GM18907 (cell line): ENCODE measurements around the gene MCM3AP.

Experiments used
- ATAC-seq: cut with Tn5 transposase; IDR thresholded peaks from one replicate; pipeline ENCODE4 v1.9.1; 2021; ENCODE audit warnings: mild to moderate bottlenecking, moderate library complexity; ENCODE audit not compliant: unreplicated experiment

Gene MCM3AP

GRCh38 chr21:46220275-46220810, 65.1 kb downstream of the MCM3AP start:
- ATAC-seq = no peak

DNA sequence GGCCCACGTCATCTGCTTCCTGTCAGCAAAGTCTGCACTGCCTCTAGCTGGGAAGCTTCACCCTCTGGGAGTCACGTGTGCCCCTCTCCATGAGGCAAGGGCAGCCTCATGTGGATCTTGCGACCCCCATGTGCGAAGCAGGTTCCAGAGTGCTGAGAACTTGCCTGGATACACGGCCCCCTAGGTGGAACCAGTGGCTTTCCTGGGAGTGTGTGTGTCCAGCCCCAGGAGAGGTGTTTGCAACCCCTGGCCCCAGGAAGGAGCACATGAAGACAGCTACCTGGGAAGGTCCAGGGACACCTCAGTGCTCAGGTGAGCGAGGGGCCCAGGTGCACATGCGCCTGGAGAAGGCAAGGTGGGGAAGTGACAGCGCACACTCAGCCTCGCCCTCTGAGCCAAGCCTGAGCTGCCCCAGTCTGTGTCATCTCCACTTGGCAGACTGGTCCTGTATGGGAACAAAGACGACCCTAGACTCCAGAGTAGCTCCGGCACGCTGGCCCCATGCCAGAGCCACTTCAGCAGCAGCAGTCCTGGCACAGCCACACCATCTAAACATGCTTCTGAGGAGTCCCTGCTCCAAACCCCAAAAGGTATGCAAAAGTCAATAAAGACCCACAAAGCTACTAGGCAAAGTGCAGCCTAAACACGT, 65.7 kb downstream of the MCM3AP start:
- ATAC-seq = no peak

DNA sequence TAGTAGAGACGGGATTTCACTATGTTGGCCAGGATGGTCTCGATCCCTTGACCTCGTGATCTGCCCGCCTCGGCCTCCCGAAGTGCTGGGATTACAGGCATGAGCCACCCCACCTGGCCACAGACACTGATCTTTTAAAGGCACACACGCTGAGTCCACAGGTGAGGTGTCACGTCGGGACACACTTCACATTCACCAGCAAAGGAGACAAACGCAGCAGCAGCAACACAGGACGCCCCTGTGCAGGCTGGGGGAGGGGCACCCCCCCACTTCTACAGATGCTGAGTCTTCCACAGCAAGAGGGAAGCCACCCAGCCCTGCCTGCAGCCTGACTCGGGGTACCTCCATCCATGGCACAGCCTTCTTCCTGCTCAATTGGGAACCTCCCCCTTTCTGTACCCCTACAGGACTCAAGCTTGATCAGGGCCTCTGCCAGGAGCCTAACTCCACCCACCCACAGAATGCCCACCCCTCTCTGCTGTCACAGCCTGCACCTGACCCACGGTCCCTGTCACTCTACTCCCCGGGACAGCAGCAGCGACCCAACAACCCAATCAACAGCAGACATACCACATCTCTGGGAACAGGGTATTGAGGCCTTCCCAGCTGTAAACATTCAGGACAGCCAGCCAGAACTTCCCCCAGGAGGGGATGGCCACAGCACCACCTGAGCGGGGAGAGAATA, 66.4 kb downstream of the MCM3AP start:
- no peak for ATAC-seq

DNA sequence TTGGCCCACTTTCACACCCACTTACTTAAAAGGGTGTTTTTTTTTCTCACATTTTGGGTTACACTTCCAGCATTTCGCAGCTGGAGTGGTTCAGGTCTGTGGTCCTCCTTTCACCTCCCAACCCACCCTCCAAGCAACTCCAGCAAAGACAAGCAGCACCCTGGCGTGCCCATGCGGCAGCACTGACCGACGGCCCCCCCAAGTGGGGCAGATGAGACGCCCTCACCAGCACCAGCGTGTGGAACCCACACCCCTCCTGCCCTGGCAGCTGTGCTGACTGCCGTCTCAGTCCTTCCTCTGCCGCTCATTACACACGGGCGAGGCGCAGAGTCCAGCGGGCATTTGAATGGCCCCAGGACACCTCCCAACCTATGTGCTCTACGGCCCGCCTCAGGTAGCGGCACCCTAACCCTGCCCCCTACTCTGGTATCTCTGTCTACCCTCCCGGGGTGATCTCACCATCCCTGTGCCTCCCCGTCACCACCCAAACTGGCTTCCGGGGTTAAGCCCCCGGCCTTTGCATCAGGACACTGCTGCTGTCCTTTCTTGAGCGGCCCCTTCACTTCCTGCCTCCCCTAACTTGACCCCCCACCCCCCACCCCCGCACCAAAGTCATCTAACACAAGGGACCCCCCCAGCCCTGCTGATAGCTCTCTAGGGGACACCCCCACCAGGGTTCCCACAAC, 67.8 kb downstream of the MCM3AP start:
- no peak for ATAC-seq

DNA sequence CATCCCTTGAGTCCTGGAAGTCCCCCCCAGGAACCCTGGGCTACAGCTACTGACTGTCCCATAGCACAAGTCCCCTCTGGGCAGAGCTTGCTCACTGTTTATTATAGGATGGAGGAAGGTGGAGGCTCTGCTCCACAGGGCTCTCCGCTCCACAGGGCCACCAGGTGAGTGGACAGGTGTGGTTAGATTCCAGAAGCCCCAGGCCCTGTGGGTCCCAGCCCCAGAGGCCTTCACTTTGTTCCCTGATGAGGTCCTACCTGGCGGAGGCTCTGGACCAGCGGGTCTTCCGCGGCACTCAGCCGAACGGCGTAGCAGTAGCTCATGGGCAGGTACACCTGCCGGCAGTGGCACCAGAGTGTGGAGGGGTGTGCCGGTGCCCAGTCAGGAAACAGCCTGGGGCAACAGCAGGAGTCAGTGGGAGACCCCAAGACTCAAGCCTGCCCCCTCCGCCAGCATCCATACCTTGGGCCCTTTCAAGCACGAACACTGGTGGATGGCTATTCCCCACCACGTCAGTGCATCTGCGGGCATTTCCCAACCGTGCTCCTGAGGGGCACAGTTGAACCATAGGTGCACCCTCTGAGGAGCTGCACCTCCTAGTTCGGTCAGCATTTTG, 69.2 kb downstream of the MCM3AP start:
- no peak for ATAC-seq

- no peak for ATAC-seq
Observed at GRCh38 chr21:46215436-46216131, 69.8 kb downstream of the MCM3AP start.

DNA sequence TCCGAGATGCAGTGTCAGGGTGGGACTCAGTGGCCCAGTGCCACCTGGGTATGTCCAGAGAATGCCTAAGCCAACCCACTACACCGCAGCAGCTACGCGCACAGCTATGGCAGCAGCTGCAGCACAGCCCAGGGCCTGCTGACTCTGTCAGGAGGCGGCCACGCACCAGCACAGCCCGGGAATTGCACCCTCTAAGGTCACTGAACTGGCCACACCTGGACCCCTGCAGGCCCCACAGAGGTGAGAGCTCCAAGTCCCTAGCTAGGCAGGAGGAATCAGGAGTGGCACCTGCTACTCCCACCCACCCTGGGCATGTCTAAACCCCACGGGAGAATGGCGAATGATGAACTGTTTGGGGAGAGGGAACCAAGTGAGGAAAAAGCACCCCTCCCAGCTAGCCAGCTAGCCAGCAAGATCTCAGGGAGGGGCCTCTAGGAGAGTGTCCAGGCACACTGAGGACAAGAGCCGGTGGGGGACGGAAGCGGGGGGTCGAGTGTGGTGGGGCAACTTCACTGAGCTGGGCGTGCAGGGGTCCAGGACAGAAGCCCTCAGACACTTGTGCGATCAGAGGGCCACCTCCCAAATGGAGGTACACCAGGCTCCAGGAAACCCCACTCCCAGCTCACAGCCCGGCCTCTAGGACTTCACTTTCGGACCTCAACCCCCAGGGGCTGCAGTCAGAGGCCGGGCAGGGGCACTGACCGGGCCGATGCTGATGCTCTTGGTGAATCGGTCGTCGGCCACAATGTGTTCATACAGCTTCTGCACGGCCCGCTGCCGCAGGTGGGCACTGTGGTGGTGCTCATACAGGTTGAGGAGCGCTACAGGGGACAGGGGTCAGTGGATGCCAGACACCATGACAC, 70.7 kb downstream of the MCM3AP start:
- no peak for ATAC-seq

GRCh38 chr21:46213620-46214286, 71.7 kb downstream of the MCM3AP start:
- no peak for ATAC-seq

GRCh38 chr21:46212721-46213484, 72.5 kb downstream of the MCM3AP start:
- no peak for ATAC-seq

DNA sequence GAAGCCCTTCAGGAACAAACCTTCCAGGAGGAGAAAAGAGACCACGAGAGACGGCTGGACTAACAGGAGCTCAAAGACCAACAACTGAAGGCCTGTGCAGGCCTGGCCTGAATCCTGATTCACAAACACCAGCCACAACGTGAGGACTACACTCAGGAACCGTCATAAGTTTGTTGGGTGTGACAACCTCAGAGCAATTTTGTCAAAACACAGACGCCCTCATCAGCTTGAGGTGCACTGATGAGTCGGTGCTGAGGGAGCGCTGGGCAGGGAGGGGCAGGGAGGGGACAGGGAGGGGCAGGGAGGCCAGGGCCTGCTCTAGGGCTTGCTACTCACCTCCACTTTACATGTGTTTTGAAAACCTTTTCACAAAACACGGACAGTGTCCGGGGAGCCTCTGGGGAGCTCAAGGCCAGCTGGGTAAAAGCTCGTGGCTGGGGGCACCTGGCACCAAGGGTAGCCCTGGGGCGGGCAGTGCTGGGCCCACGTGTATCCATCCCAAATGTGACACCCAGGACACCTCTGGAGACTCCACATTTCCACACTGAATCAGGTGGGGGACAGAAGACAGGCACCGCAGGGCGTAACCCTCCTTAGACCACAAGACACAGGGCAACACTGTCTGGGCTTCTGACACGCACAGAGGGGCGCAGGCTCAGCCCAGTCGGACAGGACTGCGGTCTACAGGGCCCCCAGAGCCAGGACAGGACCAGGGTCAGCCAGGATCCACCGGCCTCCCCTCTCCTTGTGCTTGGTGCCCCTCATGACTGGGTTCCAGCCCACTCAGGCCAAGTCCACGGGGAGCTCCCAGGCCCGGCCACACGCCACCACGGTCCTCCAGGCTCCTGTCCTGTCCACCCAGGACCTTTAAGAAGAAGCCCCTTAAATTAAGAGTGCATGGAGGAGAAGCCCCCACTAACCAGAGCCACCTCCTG, 73.4 kb downstream of the MCM3AP start:
- no peak for ATAC-seq

DNA sequence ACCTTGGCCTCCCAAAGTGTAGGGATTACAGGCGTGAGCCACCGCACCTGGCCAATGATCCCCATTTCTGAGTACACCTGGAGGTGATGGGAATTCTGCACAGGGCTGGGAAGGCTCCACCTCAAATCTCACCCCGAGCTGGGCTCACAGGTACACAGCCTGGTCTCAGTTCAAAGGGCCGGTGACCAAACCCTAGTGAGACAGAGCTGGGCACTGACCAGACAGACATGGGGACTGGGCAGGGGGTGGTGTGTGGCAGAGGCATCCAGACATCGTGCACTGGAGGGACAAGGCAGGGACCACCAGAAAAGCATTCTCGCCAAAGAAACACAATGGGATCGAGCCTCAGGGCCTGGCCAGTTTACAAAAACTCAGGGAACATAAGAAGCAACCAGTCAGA, 74.0 kb downstream of the MCM3AP start:
- ATAC-seq = no peak

- ATAC-seq = no peak
Observed at GRCh38 chr21:46210378-46211136, 74.9 kb downstream of the MCM3AP start.

DNA sequence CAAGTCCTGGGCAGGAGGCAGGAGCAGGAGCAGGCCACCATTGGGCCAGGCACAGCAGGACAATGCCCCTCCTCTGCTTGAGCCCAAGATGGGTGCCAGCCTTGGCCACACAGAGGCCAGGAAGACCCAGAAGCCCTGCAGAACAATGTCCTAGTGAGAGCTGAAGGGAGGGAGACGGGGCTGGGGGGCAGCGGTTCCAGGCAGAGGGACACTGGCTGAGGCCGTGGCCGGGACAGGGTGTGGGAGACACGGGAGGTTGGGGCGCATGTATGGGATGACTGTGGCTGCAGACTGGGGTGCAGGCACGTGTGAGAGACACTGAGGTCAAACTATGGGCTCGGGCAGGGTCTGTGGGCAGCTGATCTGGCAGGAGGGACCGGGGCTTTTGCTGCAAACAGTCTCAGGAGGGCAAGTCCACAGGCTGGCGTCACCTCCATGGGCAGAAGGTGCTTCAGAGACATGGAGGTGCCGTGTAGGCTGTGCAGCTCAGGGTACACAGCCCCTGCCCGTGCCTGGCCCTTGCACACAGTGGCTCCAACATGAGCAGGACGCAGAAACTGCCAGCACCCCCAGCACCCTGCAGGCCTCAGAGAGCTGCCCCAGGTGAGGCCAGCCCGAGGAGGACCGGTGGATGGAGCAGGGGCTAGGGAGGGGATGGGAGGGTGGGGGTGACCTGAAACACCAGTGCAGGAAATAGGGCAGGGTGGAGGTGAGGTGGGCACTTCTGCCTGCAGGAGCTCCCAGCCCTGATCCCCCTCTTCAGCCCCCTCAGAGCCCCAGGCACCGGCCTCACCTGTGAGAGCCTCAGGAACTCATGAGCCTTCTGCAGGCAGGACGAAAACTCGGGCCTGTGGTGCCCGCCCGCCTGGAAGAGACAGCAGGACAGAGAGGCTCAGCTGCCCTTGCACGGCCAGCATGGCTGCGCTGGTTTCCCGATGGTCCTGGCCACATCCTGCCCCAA, 76.4 kb downstream of the MCM3AP start:
- no peak for ATAC-seq

DNA sequence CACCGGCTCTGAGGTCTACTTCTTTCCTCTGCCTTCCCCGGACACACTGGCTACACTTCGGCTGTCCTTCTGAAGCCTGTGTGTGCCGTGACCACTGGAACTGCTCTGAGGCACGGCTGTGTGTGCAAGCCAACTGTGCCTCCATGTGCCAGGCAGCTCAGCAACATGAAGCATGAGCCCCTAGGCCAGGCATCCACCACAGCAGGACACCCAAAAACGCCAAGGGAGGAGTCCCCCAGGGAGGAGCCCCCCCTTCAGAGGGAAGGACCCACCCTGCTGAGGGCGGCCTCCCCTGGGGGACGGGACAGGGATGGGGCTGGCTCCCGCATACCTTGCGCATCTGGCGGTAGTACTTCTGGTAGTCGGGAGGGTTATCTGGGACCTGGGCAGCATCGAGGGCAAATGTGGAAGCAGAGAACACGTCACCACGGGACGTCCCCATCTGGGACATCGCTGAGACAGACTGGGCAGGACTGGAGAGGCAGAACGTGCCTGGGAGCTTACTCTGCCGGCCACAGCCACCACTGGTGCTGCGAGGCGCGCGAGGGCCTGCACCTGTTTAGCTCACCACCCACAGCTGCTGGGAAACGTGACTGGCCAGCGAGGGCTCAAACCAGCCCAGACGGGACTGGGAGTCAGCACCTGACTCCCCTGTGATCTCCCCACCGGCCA, 77.4 kb downstream of the MCM3AP start:
- ATAC-seq = no peak
